Fibroblast of pulmonary artery (primary cell): ENCODE results near the gene TRAPPC12.

Experiments used
- DNase-seq: peaks from one replicate; pipeline ENCODE4 v3.0.0-alpha.2; 2010; ENCODE audit warnings: low read depth
- H3K4me3 ChIP-seq: replicated peaks from 2 replicates; pipeline ENCODE4 v1.5.1; 2011; ENCODE audit warnings: low read depth, mild to moderate bottlenecking, control low read depth, low read length, moderate library complexity
- CTCF ChIP-seq: IDR thresholded peaks from 2 replicates; pipeline ENCODE4 v1.5.1; 2011; ENCODE audit warnings: mild to moderate bottlenecking, control low read depth, low read length, inconsistent platforms; ENCODE audit errors: missing control alignments

The TRAPPC12 gene

GRCh38 chr2:3435445-3435844 is 56.0 kb downstream of the TRAPPC12 start:
- DNase-seq = no peak
- TF ChIP-seq CTCF = no peak
- no peak overlapping the region for H3K4me3 ChIP-seq

- DNase-seq = no peak
- no peak overlapping the region for H3K4me3 ChIP-seq
- no peak for TF ChIP-seq CTCF
Measured at GRCh38 chr2:3440477-3440876, 61.0 kb downstream of the TRAPPC12 start.

- no peak for TF ChIP-seq CTCF
- no peak overlapping the region for H3K4me3 ChIP-seq
- no peak for DNase-seq
Measured at GRCh38 chr2:3441465-3441864, 62.0 kb downstream of the TRAPPC12 start.

GRCh38 chr2:3442185-3442584 is 62.7 kb downstream of the TRAPPC12 start:
- no peak for DNase-seq
- H3K4me3 ChIP-seq = no peak overlapping the region
- no peak for TF ChIP-seq CTCF

- no peak for DNase-seq
- no peak overlapping the region for H3K4me3 ChIP-seq
- TF ChIP-seq CTCF = no peak
Measured at GRCh38 chr2:3443083-3443482, 63.6 kb downstream of the TRAPPC12 start.

- DNase-seq = no peak
- H3K4me3 ChIP-seq = no peak overlapping the region
- no peak for TF ChIP-seq CTCF
Measured at GRCh38 chr2:3443506-3444084, 64.1 kb downstream of the TRAPPC12 start.

GRCh38 chr2:3445891-3446290 is 66.4 kb downstream of the TRAPPC12 start:
- TF ChIP-seq CTCF = no peak
- no peak for DNase-seq
- no peak overlapping the region for H3K4me3 ChIP-seq
